ENCODE results near the gene KPTN. TPM values are rescaled to one million over a fixed set of nuclear protein-coding genes. Genes with fewer than 3 reads are reported as not detected.

The KPTN gene
- polyA plus RNA-seq, 1 donor (not counting 4 experiments of a cell fraction or from before 2014, with no cell fraction given): 7.3 TPM

- no peak overlapping the region for H3K9ac ChIP-seq (ENCODE audit: control insufficient read depth, extremely low read depth, insufficient read depth, low read length)
- H3K9me1 ChIP-seq (ENCODE audit: control insufficient read depth, extremely low read depth, insufficient read depth, low read length): no peaks in the 10 kb centered on the region
- TF ChIP-seq CTCF (optimal IDR thresholded peaks at IDR 0.05 in 1 of 3, IDR thresholded peaks at IDR 0.05 in 1 of 3, conservative IDR thresholded peaks at IDR 0.05 in 1 of 3; ENCODE audit: extremely low read depth in 1 of 3, insufficient read depth in 2 of 3, low read length in 3 of 3) (no peak), EZH2 (IDR thresholded peaks at IDR 0.05; ENCODE audit: low read length) (no peak)
- H3K9me3 ChIP-seq (ENCODE audit: control insufficient read depth, low read depth, low read length): no peaks in the 10 kb centered on the region
- H3K4me1 ChIP-seq (ENCODE audit: control insufficient read depth, extremely low read depth, insufficient read depth, low read length): no peaks in the 10 kb centered on the region
- FAIRE-seq (no peak), DNase-seq (ENCODE audit: low read depth, low spot score) (no peak)
- no peak overlapping the region for H3K4me3 ChIP-seq (ENCODE audit: control insufficient read depth in 2 of 3, extremely low read depth in 1 of 3, insufficient read depth in 2 of 3, low read depth in 1 of 3, low read length in 3 of 3)
- H3K79me2 ChIP-seq (ENCODE audit: control insufficient read depth, insufficient read depth, low read length): no peaks in the 10 kb centered on the region
- peaks cover 43% of the 10 kb centered on the region for H3K27me3 ChIP-seq (ENCODE audit: control insufficient read depth, extremely low read depth, insufficient read depth, low read length)
- H4K20me1 ChIP-seq (ENCODE audit: control insufficient read depth, extremely low read depth, insufficient read depth, low read length): no peaks in the 10 kb centered on the region
- no peak overlapping the region for H3K4me2 ChIP-seq (ENCODE audit: control insufficient read depth, extremely low read depth, insufficient read depth, low read depth, low read length)
- H3K27ac ChIP-seq (ENCODE audit: control insufficient read depth, insufficient read depth, low read length): no peak overlapping the region
- dilution Hi-C loops (cut with MboI; ENCODE audit: extremely low pct_ligation_motif_present, low sequenced_read_pairs): no loop called here
- H3K36me3 ChIP-seq (ENCODE audit: control insufficient read depth in 2 of 2, extremely low read depth in 1 of 2, insufficient read depth in 2 of 2, low read length in 2 of 2): no peaks in the 10 kb centered on the region
- no peak overlapping the region for H2AFZ ChIP-seq (ENCODE audit: control insufficient read depth, low read length)
Measured at GRCh38 chr19:47469363-47469700, 14.7 kb downstream of the KPTN start.

DNA sequence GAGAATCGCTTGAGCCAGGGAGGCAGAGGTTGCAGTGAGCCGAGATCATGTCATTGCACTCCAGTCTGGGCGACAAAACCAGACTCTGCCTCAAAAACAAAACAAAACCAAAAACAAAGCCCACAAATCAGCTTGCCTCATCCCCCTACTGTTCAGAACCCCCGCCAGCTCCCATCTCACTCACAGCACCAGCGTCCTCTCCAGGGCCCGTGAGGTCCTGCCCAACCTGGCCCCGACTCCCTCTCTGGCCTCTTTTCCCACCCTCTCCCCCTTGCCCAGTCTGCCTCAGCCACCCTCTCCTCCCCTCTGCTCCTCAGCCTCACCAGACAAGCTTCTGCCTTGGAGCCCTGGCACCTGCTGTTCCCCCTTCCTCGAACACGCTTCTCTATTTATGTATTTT, 16.1 kb downstream of the KPTN start:
- no peak overlapping the region for H3K27ac ChIP-seq (ENCODE audit: control insufficient read depth, insufficient read depth, low read length)
- H3K9ac ChIP-seq (ENCODE audit: control insufficient read depth, extremely low read depth, insufficient read depth, low read length): no peak overlapping the region
- H3K9me3 ChIP-seq (ENCODE audit: control insufficient read depth, low read depth, low read length): no peaks in the 10 kb centered on the region
- H2AFZ ChIP-seq (ENCODE audit: control insufficient read depth, low read length): no peak overlapping the region
- no peak for DNase-seq (ENCODE audit: low read depth, low spot score)
- H3K9me1 ChIP-seq (ENCODE audit: control insufficient read depth, extremely low read depth, insufficient read depth, low read length): no peaks in the 10 kb centered on the region
- H3K36me3 ChIP-seq (ENCODE audit: control insufficient read depth in 2 of 2, extremely low read depth in 1 of 2, insufficient read depth in 2 of 2, low read length in 2 of 2): no peaks in the 10 kb centered on the region
- FAIRE-seq: no peak
- no peak overlapping the region for H3K4me3 ChIP-seq (ENCODE audit: control insufficient read depth in 2 of 3, extremely low read depth in 1 of 3, insufficient read depth in 2 of 3, low read depth in 1 of 3, low read length in 3 of 3)
- peaks cover 43% of the 10 kb centered on the region for H3K27me3 ChIP-seq (ENCODE audit: control insufficient read depth, extremely low read depth, insufficient read depth, low read length)
- no peaks in the 10 kb centered on the region for H4K20me1 ChIP-seq (ENCODE audit: control insufficient read depth, extremely low read depth, insufficient read depth, low read length)
- H3K79me2 ChIP-seq (ENCODE audit: control insufficient read depth, insufficient read depth, low read length): no peaks in the 10 kb centered on the region
- no peak overlapping the region for H3K4me2 ChIP-seq (ENCODE audit: control insufficient read depth, extremely low read depth, insufficient read depth, low read depth, low read length)
- H3K4me1 ChIP-seq (ENCODE audit: control insufficient read depth, extremely low read depth, insufficient read depth, low read length): no peaks in the 10 kb centered on the region
- TF ChIP-seq EZH2 (IDR thresholded peaks at IDR 0.05; ENCODE audit: low read length): no peak
- dilution Hi-C loops (cut with MboI; ENCODE audit: extremely low pct_ligation_motif_present, low sequenced_read_pairs): no loop called here

- Histone ChIP-seq H3K27ac (ENCODE audit: control insufficient read depth, insufficient read depth, low read length) (no peak overlapping the region), H3K9me1 (ENCODE audit: control insufficient read depth, extremely low read depth, insufficient read depth, low read length) (no peaks in the 10 kb centered on the region), H2AFZ (ENCODE audit: control insufficient read depth, low read length) (no peak overlapping the region), H3K4me2 (ENCODE audit: control insufficient read depth, extremely low read depth, insufficient read depth, low read depth, low read length) (no peak overlapping the region), H4K20me1 (ENCODE audit: control insufficient read depth, extremely low read depth, insufficient read depth, low read length) (no peaks in the 10 kb centered on the region), H3K9ac (ENCODE audit: control insufficient read depth, extremely low read depth, insufficient read depth, low read length) (no peak overlapping the region), H3K36me3 (ENCODE audit: control insufficient read depth in 2 of 2, extremely low read depth in 1 of 2, insufficient read depth in 2 of 2, low read length in 2 of 2) (no peaks in the 10 kb centered on the region), H3K9me3 (ENCODE audit: control insufficient read depth, low read depth, low read length) (no peaks in the 10 kb centered on the region), H3K27me3 (ENCODE audit: control insufficient read depth, extremely low read depth, insufficient read depth, low read length) (peaks cover 31% of the 10 kb centered on the region), H3K79me2 (ENCODE audit: control insufficient read depth, insufficient read depth, low read length) (no peaks in the 10 kb centered on the region), H3K4me3 (ENCODE audit: control insufficient read depth in 2 of 3, extremely low read depth in 1 of 3, insufficient read depth in 2 of 3, low read depth in 1 of 3, low read length in 3 of 3) (no peak overlapping the region), H3K4me1 (ENCODE audit: control insufficient read depth, extremely low read depth, insufficient read depth, low read length) (no peaks in the 10 kb centered on the region)
- dilution Hi-C loops (cut with MboI; ENCODE audit: extremely low pct_ligation_motif_present, low sequenced_read_pairs): no loop called here
- no peak for TF ChIP-seq CTCF (optimal IDR thresholded peaks at IDR 0.05 in 1 of 3, IDR thresholded peaks at IDR 0.05 in 1 of 3, conservative IDR thresholded peaks at IDR 0.05 in 1 of 3; ENCODE audit: extremely low read depth in 1 of 3, insufficient read depth in 2 of 3, low read length in 3 of 3)
- no peak for TF ChIP-seq EZH2 (IDR thresholded peaks at IDR 0.05; ENCODE audit: low read length)
- no peak for DNase-seq (ENCODE audit: low read depth, low spot score)
- no peak for FAIRE-seq
Measured at GRCh38 chr19:47465957-47466356, 18.1 kb downstream of the KPTN start.
